HG03442 (cell line): ENCODE results near the gene ZYX.
A peak's percentile ranks its signal among the peaks of the same experiment; 100 is the strongest.
"Not testable (repeated sequence)": the region's sequence is repeated elsewhere in the genome, so short reads cannot be mapped to it uniquely, and the experiment has no call there.

Experiments
- ATAC-seq: cut with Tn5 transposase; IDR thresholded peaks from one replicate; pipeline ENCODE4 v1.9.1; 2021; ENCODE audit warnings: mild to moderate bottlenecking, moderate library complexity; ENCODE audit not compliant: unreplicated experiment

Gene ZYX

DNA sequence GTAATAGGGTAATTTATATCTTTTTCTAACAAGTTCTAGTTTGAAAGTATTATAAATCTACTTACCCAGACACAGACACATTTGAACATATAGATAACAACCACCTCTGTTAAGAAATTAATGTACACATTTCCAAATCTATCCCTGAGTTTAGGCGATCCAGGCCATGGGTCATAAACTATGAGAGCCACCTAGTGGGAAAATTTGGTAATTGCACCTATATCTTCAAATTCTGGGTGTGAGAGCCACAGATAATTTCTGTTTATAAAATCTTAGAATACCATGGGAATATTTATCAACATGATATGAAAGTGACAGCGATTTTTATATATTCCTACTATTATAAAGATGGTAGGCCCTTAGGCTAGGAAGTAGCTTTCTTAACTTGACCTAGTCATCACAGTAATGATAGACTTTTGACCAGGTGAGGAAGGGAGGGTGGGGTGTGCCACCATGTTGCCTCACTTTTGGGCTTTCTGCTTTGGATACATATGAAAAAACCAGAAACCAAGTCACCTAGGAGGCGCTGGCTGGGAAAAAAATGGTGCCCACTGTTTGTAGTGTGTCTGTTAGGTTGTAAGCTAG lies 35.5 kb downstream of the ZYX start:
- ATAC-seq = peak; percentile 58

DNA sequence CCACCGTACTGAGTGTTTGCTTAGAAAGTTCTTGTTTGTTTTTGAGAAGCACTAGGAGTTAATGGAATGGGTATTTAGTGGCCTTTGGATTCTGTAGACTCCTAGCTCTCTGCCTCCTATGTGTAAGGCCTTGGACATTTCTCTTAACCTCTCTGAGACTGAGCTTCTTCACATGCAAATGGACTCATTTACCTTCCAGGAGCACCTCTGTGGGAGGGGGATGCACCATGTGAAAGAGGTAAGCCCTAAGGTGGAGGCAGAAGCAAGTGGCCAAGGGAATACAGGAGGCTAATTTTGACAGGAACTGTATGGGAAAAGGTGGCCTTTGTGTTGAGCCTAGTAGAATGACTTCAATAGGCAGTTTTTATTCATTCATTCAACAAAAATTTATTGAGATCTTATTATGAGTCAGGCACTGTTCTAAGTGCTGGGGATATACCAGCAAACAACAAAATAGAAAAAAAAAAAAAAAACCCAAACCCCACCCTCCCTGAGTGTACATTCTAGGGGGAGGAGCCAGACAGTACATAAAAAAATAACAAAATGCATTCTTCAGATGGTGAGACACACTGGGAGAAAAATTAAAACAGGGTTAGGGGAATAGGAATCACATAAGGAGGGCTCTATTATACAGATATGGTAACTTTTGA lies 36.7 kb downstream of the ZYX start:
- ATAC-seq = no peak

DNA sequence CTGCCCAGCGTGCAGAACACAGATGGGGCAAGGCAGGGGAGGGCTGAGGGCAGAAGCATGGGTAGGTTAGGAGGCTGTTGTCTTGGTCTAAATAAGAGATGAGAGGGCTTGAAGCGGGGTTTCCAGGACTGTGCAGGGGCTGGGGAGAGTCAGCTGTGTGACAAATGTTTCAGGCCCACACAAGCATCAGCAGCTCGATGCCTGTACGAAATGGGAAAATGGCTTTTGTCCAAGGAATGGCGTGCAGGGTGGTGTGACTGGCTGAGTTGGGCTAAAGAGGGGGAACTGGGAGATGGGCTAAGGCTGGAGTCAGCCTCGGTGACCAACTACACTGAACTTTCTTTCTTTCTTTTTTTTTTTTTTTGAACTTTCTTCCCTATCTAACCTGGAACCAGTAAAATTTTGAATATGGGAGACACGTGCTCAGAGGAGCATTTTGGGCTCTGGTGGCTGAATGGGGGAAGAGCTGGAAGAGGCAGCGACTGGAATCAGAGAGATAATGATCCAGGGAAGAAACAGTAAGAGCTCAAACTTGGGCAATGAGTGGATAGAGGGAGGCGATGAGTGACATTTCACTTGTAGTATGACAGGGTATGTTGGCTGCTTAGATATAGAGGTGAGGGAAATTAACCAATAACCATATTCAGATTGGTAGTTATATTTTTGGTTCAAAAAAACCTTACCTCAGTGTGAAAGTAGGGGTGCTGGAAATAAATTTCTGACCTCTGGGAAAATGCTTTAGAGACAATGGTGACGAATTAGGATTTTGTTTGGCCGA lies 37.7 kb downstream of the ZYX start:
- no peak for ATAC-seq

DNA sequence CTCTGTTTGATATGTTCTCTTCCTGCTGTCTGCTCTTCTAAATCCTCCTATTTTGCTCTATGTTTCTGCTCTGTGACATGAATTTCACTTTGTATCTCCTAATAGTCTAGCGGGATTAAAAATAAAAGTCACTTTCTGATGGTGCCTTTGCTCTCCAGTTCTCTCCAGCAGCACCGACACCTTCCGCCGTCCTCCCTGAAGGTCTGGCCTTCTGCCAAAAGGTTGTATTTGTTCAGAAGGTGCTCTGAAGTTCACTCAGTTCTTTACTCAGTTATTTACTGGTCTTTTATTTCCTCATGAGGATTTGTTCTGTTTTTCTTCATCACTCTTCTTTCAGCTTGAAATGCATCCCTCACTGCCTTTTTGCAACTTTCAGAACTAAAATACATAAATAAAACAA lies 38.7 kb downstream of the ZYX start:
- no peak for ATAC-seq

DNA sequence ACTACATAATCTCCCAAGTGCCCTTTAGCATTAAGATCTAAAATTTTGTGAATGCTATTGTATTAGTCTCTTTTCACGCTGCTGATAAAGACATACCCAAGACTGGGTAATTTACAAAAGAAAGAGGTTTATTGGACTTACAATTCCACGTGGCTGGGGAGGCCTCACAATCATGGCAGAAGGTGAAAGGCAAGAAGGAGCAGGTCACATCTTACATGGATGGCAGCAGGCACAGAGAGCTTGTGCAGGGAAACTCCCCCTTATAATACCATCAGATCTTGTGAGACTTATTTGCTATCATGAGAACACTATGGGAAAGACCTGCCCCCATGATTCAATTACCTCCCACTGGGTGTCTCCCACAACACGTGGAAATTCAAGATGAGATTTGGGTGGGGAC lies 39.5 kb downstream of the ZYX start:
- ATAC-seq = not testable (repeated sequence)

DNA sequence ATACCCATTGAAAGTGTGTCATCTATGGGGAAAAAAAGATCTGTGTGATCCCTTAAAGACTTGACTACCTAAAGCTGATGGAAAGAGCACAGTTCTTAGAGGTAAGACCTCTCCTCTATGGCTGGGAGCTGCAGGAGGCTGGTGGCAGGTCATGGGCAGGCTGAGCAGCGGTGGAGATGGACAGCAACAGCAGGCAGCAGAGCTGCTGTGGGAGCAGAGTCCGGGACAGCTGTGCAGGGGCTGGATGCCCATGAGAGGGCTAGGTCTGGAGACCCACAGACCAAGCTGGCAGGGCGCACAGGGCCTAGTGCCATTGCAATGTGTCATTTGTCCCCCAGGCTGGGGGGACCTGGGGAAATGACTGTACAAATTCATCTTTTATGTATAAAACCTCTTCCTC lies 40.9 kb downstream of the ZYX start:
- no peak for ATAC-seq

DNA sequence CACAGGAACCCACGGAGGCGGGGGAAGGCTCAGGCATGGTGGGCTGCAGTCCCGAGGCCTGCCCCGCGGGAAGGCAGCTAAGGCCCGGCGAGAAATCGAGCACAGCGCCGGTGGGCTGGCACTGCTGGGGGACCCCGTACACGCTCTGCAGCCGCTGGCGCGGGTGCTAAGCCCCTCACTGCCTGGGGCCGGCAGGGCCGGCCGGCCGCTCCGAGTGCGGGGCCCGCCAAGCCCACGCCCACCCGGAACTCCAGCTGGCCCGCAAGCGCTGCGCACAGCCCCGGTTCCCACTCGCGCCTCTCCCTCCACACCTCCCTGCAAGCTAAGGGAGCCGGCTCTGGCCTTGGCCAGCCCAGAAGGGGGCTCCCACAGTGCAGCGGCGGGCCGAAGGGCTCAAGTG lies 43.3 kb downstream of the ZYX start:
- not testable (repeated sequence) for ATAC-seq

DNA sequence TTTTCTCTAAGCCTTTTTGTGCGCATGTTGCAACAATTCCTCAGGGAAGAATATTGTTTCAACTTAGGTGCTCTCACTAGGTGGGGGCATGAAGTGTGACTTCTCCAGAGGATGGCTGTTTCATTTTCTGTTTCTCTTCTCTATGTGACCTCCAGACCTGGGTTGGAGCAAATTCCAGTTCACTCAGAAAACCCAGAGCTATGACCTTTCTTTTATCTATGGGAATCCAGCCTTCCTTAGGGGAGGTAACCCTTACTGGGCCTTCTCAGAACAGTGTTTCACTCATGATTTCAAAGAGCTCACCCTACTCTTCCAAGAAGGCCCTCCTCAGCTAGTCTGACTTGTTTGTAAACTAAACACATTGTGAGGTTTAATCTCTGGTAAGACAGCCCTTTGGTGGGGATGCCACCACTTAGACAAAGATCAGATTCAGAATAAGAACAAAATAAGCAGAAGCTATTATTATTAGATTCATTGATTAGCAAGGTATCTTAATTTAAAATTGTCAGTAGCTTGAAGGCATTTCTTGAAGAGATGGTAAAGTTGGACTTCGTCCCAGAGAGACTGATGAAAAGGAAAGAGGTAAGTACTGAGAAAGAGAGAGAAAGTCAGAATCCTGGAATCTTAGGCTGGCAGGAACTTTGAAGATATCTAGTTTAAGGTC lies 45.5 kb downstream of the ZYX start:
- no peak for ATAC-seq

DNA sequence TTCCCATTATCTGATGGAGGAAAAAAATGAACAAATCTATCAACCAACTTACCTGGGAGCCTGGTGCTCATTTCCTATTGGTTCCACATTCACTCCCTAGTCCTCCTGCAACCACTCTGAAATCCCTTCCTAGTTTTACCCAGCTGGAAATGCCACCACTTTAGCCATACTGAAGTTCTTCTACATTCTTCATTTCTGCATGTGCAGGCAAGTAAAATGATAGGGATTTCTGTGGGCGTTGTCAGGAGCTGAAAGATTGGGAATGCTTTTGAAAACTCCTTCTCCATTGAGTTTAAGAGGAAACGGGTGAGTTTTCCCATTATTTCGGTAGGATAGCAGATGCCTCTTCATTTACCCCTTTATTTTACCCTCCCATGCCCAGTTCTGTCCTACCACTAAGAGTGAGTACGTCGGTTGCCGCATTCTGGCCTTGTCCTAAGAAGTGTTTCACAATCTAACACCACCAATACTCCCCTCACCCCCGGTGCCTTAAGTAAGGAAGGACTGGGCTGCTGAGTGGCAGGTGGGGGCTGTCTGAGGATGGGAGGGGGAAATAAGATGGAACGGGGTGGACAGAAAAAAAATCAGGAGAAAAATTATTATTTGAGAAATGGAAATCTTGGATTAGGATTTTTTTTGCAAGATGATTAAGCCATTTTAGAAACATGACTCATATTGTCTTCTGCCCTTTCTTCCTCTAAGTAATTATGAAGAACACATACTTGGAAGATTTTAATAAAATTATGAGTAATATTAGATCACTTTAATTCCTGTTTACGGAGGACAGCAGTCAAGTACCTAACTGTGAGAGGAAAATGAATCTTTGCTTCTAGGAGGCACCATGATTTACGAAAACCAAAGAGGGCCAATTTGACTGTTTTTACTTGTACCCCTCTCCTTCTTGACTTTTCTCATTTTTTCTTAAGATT lies 48.9 kb downstream of the ZYX start:
- ATAC-seq = no peak

DNA sequence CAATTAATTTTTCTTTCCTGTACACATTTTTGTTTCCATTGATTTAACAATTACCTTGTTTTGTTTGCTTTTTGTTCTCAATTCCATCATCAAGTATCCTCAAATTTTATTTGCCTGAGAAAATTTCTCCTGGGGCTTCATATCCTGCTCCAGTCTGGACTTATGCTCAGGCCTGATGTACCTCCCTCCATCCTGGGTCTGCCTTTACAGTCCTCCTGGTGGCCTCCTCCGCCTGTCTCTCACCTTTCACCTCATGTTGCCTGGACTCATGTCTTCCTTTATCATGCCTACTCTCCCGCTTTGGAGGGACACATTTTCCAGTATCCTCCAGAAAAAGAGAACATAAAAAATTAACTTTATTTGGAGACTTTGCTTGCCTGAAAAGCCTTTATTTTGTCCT lies 50.0 kb downstream of the ZYX start:
- no peak for ATAC-seq

DNA sequence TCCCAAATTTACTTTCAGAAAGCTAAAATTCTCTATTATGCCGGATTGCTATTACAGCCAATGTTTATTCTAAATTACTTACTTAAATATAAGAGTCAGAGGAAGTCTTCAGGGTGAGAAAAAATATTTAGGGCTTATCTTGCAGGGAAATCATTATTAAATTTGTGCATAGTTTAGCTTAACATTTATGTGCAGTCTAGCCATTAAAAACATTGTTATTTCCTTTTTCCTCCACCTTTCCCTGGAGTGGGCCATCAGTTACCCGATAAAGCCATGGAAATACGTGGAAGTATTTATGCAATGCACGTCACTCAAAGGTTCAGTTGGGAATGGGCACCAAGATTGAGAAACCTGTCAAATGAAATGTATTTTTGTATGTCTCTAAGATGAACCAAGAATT lies 52.6 kb downstream of the ZYX start:
- no peak for ATAC-seq

DNA sequence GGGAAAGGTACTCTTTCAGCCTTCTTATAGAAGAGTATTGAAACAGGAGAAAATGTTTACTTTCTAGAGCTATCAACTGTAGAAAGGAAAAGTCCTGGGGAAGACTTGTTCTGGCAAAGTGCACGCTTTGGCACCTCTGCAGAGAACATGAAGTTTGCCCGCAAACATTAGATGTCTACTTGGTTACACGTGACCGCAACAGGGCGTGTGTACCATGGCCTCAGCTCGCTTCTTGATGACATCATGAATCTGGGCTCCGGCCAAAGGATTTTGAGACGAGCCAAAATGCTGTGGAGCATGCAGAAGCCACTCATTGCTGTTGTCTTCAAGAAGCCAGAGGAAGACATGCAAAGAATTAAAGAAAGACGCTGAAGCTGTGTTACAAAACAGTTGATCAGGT lies 53.5 kb downstream of the ZYX start:
- no peak for ATAC-seq

DNA sequence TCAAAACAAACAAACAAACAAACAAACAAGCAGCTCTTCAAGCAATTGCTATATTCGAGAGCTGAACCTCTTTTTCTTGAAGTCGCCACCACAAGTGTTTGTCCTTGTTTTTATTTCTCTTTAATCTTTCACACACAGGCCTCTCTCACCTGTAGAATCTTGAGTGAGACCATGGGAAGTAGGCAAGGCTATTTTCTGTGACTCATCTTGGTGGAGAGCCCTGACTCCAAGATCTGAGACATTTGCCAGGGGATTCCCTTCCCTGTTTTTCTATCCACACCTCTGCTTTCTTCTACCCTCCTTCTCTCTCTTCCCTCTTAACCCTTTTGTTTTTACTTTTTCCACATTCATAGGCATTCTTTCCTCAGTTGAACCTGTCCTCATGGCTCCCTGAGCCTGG lies 54.1 kb downstream of the ZYX start:
- ATAC-seq = no peak

DNA sequence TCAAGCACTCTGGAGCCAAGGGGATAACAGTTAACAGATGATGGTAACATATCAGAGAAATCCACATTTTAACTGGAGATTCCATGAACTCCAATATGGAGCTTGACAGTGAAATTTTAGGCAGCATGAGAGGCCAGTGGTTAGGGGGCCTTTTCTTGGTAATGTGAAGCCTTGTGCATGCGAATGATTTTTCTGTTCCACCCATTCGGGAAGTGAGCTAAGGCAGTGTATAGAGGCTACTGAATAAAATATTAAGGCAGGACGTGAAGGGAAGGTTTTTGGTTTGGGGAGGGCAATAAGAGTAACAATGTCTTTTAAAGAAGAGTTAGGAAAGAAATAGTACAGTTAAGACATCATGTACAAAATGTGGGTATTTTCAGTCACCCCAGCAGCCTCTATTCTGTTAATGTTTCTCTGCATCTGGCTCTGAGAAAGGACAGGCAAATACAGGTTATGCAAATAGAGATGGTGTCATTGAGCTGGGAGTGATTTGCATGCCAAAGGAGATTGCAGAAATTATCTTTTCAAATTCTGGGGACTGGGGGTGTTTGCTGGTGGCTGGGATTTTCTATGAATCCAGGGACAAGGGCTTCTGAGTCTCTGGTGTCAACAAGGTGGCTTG lies 55.3 kb downstream of the ZYX start:
- peak; percentile 49 for ATAC-seq

DNA sequence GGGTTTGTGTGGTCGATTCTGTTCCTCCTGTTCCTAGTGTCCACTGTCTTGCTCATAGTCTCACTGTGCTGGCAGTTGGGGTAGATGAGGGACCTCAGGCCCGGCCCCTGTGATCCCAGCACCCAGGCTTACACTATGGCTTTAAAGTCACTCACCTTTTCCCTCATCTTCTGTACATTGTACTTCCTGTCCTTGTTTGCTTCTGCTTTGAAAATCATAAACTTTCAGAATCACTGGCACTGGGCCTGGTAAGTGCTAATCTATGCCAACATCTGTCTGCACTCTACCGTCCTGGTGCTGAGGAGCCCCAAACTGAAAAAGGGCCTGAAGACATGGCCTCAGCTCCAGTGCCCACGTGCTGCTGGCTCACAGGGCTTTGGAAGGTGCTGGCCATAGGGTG lies 56.4 kb downstream of the ZYX start:
- no peak for ATAC-seq

DNA sequence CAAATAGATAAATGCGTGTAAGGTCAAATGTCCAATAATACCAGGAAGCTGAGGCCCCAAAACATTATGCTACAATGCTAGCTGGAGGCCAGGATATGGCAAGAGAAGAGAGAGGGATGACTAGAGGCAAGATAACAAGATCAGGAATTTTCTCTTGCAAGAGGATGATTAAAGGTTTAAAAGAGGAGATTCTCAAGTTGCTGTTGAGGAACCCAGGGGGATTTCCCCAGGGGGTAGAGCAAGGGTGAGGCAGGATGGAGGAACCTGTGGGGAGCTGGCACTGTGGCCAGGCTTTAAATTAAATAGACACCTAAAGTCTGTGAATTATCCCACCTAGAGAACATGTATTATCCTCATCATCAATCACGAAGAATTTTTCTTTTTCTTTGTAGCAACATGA lies 58.7 kb downstream of the ZYX start:
- no peak for ATAC-seq
